ENCODE data around the gene SIGLEC9. TPM values are rescaled to one million over a fixed set of nuclear protein-coding genes. Genes with fewer than 3 reads are reported as not detected.

Gene SIGLEC9
- total RNA-seq, 2 donors from 2014 or later: 0.33 to 1.3 TPM

- DNase-seq (no peak), ATAC-seq (no peak)
- Histone ChIP-seq H3K4me1 (peaks cover 26% of the 10 kb centered on the region), H3K27me3 (no peaks in the 10 kb centered on the region), H3K36me3 (replicated peaks in 1 of 2; ENCODE audit: insufficient read depth in 1 of 2, low read depth in 2 of 2) (no peaks in the 10 kb centered on the region), H3K9me3 (no peaks in the 10 kb centered on the region), H3K27ac (no peak overlapping the region), H3K4me3 (no peak overlapping the region)
- TF ChIP-seq POLR2A (IDR thresholded peaks at IDR 0.05) (no peak), CTCF (IDR thresholded peaks at IDR 0.05) (no peak)
- WGBS, 2 donors: 82 to 83% methylated on average over 6 to 7 of the region's 7 CpGs
- intact Hi-C loops (cut with DNase I): no loop called here
These were observed 40.2 kb upstream of the SIGLEC9 start for GRCh38 chr19:51084505-51084904.

GRCh38 chr19:51086153-51086850 is 38.4 kb upstream of the SIGLEC9 start:
- Histone ChIP-seq H3K27me3 (no peaks in the 10 kb centered on the region), H3K27ac (peak overlapping the region in 3 of 4 donors; percentile 32 to 76 (median 61)), H3K4me3 (no peak overlapping the region), H3K36me3 (replicated peaks in 1 of 2; ENCODE audit: insufficient read depth in 1 of 2, low read depth in 2 of 2) (no peaks in the 10 kb centered on the region), H3K4me1 (peaks cover 23% of the 10 kb centered on the region), H3K9me3 (no peaks in the 10 kb centered on the region)
- WGBS, 2 donors: 37 to 65% methylated on average over 5 to 18 of the region's 18 CpGs
- intact Hi-C loops (cut with DNase I): no loop called here
- DNase-seq (peak; percentile 91 to 95 (median 94)), ATAC-seq (peak; percentile 98)
- no peak for TF ChIP-seq POLR2A (IDR thresholded peaks at IDR 0.05)
- TF ChIP-seq CTCF (IDR thresholded peaks at IDR 0.05): no peak

GRCh38 chr19:51089786-51090185 is 34.9 kb upstream of the SIGLEC9 start:
- TF ChIP-seq POLR2A (IDR thresholded peaks at IDR 0.05) (no peak), CTCF (IDR thresholded peaks at IDR 0.05) (no peak)
- H3K27me3 ChIP-seq: no peaks in the 10 kb centered on the region
- H3K36me3 ChIP-seq (replicated peaks in 1 of 2; ENCODE audit: insufficient read depth in 1 of 2, low read depth in 2 of 2): no peaks in the 10 kb centered on the region
- intact Hi-C loops (cut with DNase I): loop anchor here (10.0 kb wide), 1 partner anchor 155 kb away; no protein-coding TSS in a partner anchor
- WGBS, 2 donors: 88 to 92% methylated on average over 17 of the region's 17 CpGs
- no peak for ATAC-seq
- H3K27ac ChIP-seq: no peak overlapping the region
- peaks cover 23% of the 10 kb centered on the region for H3K4me1 ChIP-seq
- no peak overlapping the region for H3K4me3 ChIP-seq
- no peak for DNase-seq
- H3K9me3 ChIP-seq: no peaks in the 10 kb centered on the region

GRCh38 chr19:51090471-51090870 is 34.2 kb upstream of the SIGLEC9 start:
- intact Hi-C loops (cut with DNase I): loop anchor here (10.0 kb wide), 1 partner anchor 156 kb away; no protein-coding TSS in a partner anchor
- no peaks in the 10 kb centered on the region for H3K27me3 ChIP-seq
- no peaks in the 10 kb centered on the region for H3K36me3 ChIP-seq (replicated peaks in 1 of 2; ENCODE audit: insufficient read depth in 1 of 2, low read depth in 2 of 2)
- TF ChIP-seq POLR2A (IDR thresholded peaks at IDR 0.05): no peak
- no peak for TF ChIP-seq CTCF (IDR thresholded peaks at IDR 0.05)
- no peak overlapping the region for H3K4me3 ChIP-seq
- ATAC-seq (no peak), DNase-seq (no peak)
- peaks cover 24% of the 10 kb centered on the region for H3K4me1 ChIP-seq
- H3K9me3 ChIP-seq: no peaks in the 10 kb centered on the region
- H3K27ac ChIP-seq: no peak overlapping the region
- WGBS, 2 donors: 67 to 68% methylated on average over 8 of the region's 8 CpGs

GRCh38 chr19:51091126-51091525 is 33.6 kb upstream of the SIGLEC9 start:
- 89 to 91% methylated on average over 10 of the region's 10 CpGs for WGBS, 2 donors
- no peaks in the 10 kb centered on the region for H3K9me3 ChIP-seq
- no peak overlapping the region for H3K27ac ChIP-seq
- no peaks in the 10 kb centered on the region for H3K27me3 ChIP-seq
- TF ChIP-seq POLR2A (IDR thresholded peaks at IDR 0.05) (no peak), CTCF (IDR thresholded peaks at IDR 0.05) (no peak)
- H3K4me3 ChIP-seq: no peak overlapping the region
- no peak for DNase-seq
- no peak for ATAC-seq
- peaks cover 17% of the 10 kb centered on the region for H3K4me1 ChIP-seq
- no peaks in the 10 kb centered on the region for H3K36me3 ChIP-seq (replicated peaks in 1 of 2; ENCODE audit: insufficient read depth in 1 of 2, low read depth in 2 of 2)
- intact Hi-C loops (cut with DNase I): loop anchor here (10.0 kb wide), 1 partner anchor 156 kb away; no protein-coding TSS in a partner anchor
